Muscle layer of colon (tissue), 2 donors: Measurements from ENCODE around the gene NONO.
"Not testable (repeated sequence)": the region's sequence is repeated elsewhere in the genome, so short reads cannot be mapped to it uniquely, and the experiment has no call there.

Experiments
- H3K27ac ChIP-seq: one replicate; pipeline ENCODE4 v1.7.0; 2013; ENCODE audit warnings: low read depth, mild to moderate bottlenecking, low read length, moderate library complexity
- H3K27me3 ChIP-seq, 2 donors: one replicate each; pipeline ENCODE4 v1.7.0; 2013; ENCODE audit warnings: low read length in 2 of 2, mild to moderate bottlenecking in 2 of 2; ENCODE audit not compliant: insufficient read depth in 2 of 2, control insufficient read depth in 1 of 2
- H3K36me3 ChIP-seq: one replicate; pipeline ENCODE4 v1.7.0; 2013; ENCODE audit warnings: mild to moderate bottlenecking, low read length; ENCODE audit not compliant: insufficient read depth
- H3K4me1 ChIP-seq: one replicate; pipeline ENCODE4 v1.7.0; 2013; ENCODE audit warnings: mild to moderate bottlenecking, low read length; ENCODE audit not compliant: insufficient read depth
- H3K4me3 ChIP-seq, 2 donors: one replicate each; pipeline ENCODE4 v1.7.0; 2013; ENCODE audit warnings: low read length in 2 of 2, low read depth in 1 of 2, mild to moderate bottlenecking in 1 of 2, moderate library complexity in 1 of 2
- H3K9ac ChIP-seq: one replicate; pipeline ENCODE4 v1.7.0; 2013; ENCODE audit warnings: low read length
- H3K9me3 ChIP-seq: one replicate; pipeline ENCODE4 v1.7.0; 2013; ENCODE audit warnings: mild to moderate bottlenecking, low read length
- donor health status: abdominal sarcoma.
- donor health status: Adenocarcinoma of cecum.

NONO gene

GRCh38 chrX:71253253-71254091, 30.0 kb upstream of the NONO start:
- Histone ChIP-seq H3K4me1 (peaks cover 13% of the 10 kb centered on the region), H3K4me3 (peak overlapping the region; percentile 55 to 77), H3K9ac (no peak overlapping the region), H3K36me3 (no peaks in the 10 kb centered on the region), H3K27me3 (peaks cover 0 to 12% of the 10 kb centered on the region in 2 donors), H3K27ac (peak overlapping the region; percentile 61), H3K9me3 (no peaks in the 10 kb centered on the region)

- Histone ChIP-seq H3K27ac (peak within 1 kb of the TSS; percentile 68), H3K4me1 (peaks cover 13% of the 10 kb centered on the region)
These were observed 29.1 kb upstream of the NONO start, which contains the start of gene ZMYM3 for GRCh38 chrX:71254092-71254963. Gene ZMYM3 (minus strand): TSS chrX:71254140. CDS start chrX:71253255, 885 bp downstream.

GRCh38 chrX:71256051-71256450, 27.4 kb upstream of the NONO start:
- H3K27ac ChIP-seq, result no peak overlapping the region
- no peak overlapping the region for H3K4me3 ChIP-seq
- no peaks in the 10 kb centered on the region for H3K36me3 ChIP-seq
- H3K9me3 ChIP-seq, result no peaks in the 10 kb centered on the region
- peaks cover 0 to 12% of the 10 kb centered on the region in 2 donors for H3K27me3 ChIP-seq
- H3K4me1 ChIP-seq, result peaks cover 13% of the 10 kb centered on the region
- H3K9ac ChIP-seq, result no peak overlapping the region

More at GRCh38 chrX:71254092-71254963, 29.1 kb upstream of the NONO start, which contains the start of gene ZMYM3:
- H3K27me3 ChIP-seq, result peaks cover 0 to 12% of the 10 kb centered on the region in 2 donors
- H3K9me3 ChIP-seq, result no peaks in the 10 kb centered on the region
- peak within 1 kb of the TSS; percentile 44 for H3K9ac ChIP-seq
- H3K36me3 ChIP-seq, result no peaks in the 10 kb centered on the region
- peak within 1 kb of the TSS; percentile 55 to 77 for H3K4me3 ChIP-seq

GRCh38 chrX:71256856-71257255, 26.6 kb upstream of the NONO start:
- no peaks in the 10 kb centered on the region for H3K36me3 ChIP-seq
- H3K9ac ChIP-seq, result no peak overlapping the region
- no peak overlapping the region for H3K27ac ChIP-seq
- H3K4me3 ChIP-seq, result no peak overlapping the region
- no peaks in the 10 kb centered on the region for H3K9me3 ChIP-seq
- peaks cover 12% of the 10 kb centered on the region for H3K4me1 ChIP-seq
- peaks cover 0 to 12% of the 10 kb centered on the region in 2 donors for H3K27me3 ChIP-seq

- not testable (repeated sequence) for H3K27me3 ChIP-seq, H3K36me3 ChIP-seq, H3K27ac ChIP-seq, H3K9ac ChIP-seq, H3K4me1 ChIP-seq, H3K9me3 ChIP-seq, H3K4me3 ChIP-seq
These were observed 14.8 kb upstream of the NONO start for GRCh38 chrX:71268624-71269023.

- Histone ChIP-seq H3K27ac (no peak overlapping the region), H3K36me3 (no peaks in the 10 kb centered on the region), H3K9ac (no peak overlapping the region), H3K4me1 (no peaks in the 10 kb centered on the region), H3K4me3 (no peak overlapping the region), H3K27me3 (no peaks in the 10 kb centered on the region), H3K9me3 (no peaks in the 10 kb centered on the region)
These were observed 13.5 kb upstream of the NONO start for GRCh38 chrX:71269801-71270395.

GRCh38 chrX:71272313-71272712, 11.1 kb upstream of the NONO start:
- not testable (repeated sequence) for H3K27me3 ChIP-seq, H3K36me3 ChIP-seq, H3K4me3 ChIP-seq, H3K9me3 ChIP-seq, H3K4me1 ChIP-seq, H3K9ac ChIP-seq, H3K27ac ChIP-seq

- not testable (repeated sequence) for H3K36me3 ChIP-seq, H3K9ac ChIP-seq, H3K9me3 ChIP-seq, H3K27ac ChIP-seq, H3K4me3 ChIP-seq, H3K4me1 ChIP-seq, H3K27me3 ChIP-seq
These were observed 2.1 kb upstream of the NONO start for GRCh38 chrX:71281300-71281699.

GRCh38 chrX:71282514-71283402, 677 bp upstream of the NONO start:
- Histone ChIP-seq H3K9ac (no peak overlapping the region), H3K27me3 (no peaks in the 10 kb centered on the region), H3K36me3 (no peaks in the 10 kb centered on the region), H3K4me1 (no peaks in the 10 kb centered on the region), H3K4me3 (peak overlapping the region in 1 of 2 donors; percentile 71), H3K9me3 (no peaks in the 10 kb centered on the region), H3K27ac (peak overlapping the region; percentile 38)

GRCh38 chrX:71285929-71286328, 2.5 kb downstream of the NONO start:
- Histone ChIP-seq H3K4me1 (peaks cover 5% of the 10 kb centered on the region), H3K9ac (no peak overlapping the region), H3K36me3 (peaks cover 5% of the 10 kb centered on the region), H3K27me3 (no peaks in the 10 kb centered on the region), H3K27ac (no peak overlapping the region), H3K4me3 (no peak overlapping the region), H3K9me3 (no peaks in the 10 kb centered on the region)
